Activated effector memory CD4-positive, alpha-beta T cell treated with anti-CD3 and anti-CD28 coated beads, Interleukin-2, amount 50 U/mL, for 16 hours (primary cell): Measurements from ENCODE around the gene EAF1.
"Not testable (repeated sequence)": the region's sequence is repeated elsewhere in the genome, so short reads cannot be mapped to it uniquely, and the experiment has no call there.

Experiments
- DNase-seq: peaks from one replicate; pipeline ENCODE4 v3.0.0-alpha.2; 2020

The EAF1 gene

GRCh38 chr3:15409239-15409638 is 18.2 kb upstream of the EAF1 start:
- no peak for DNase-seq

GRCh38 chr3:15409774-15410173 is 17.6 kb upstream of the EAF1 start:
- no peak for DNase-seq

GRCh38 chr3:15410966-15411365 is 16.4 kb upstream of the EAF1 start:
- DNase-seq: not testable (repeated sequence)

GRCh38 chr3:15420871-15421270 is 6.5 kb upstream of the EAF1 start:
- DNase-seq: no peak

- no peak for DNase-seq
Observed at GRCh38 chr3:15426579-15427118, 749 bp upstream of the EAF1 start.

- DNase-seq: no peak
Observed at GRCh38 chr3:15427981-15428380, 583 bp downstream of the EAF1 start.

- DNase-seq: peak; percentile 68
Observed at GRCh38 chr3:15428539-15428938, 1.1 kb downstream of the EAF1 start.

GRCh38 chr3:15429080-15429479 is 1.7 kb downstream of the EAF1 start:
- no peak for DNase-seq

- no peak for DNase-seq
Observed at GRCh38 chr3:15430624-15431023, 3.2 kb downstream of the EAF1 start.

- no peak for DNase-seq
Observed at GRCh38 chr3:15431256-15431837, 3.9 kb downstream of the EAF1 start.

- DNase-seq: no peak
Observed at GRCh38 chr3:15433531-15433930, 6.1 kb downstream of the EAF1 start.

GRCh38 chr3:15434756-15435155 is 7.4 kb downstream of the EAF1 start:
- DNase-seq: no peak

- no peak for DNase-seq
Observed at GRCh38 chr3:15436246-15436645, 8.8 kb downstream of the EAF1 start.

GRCh38 chr3:15438983-15439382 is 11.6 kb downstream of the EAF1 start:
- DNase-seq: no peak

GRCh38 chr3:15439476-15439875 is 12.1 kb downstream of the EAF1 start:
- DNase-seq: no peak

GRCh38 chr3:15440891-15441290 is 13.5 kb downstream of the EAF1 start:
- no peak for DNase-seq

- no peak for DNase-seq
Observed at GRCh38 chr3:15443826-15444524, 16.6 kb downstream of the EAF1 start.

GRCh38 chr3:15449489-15450224 is 22.3 kb downstream of the EAF1 start:
- no peak for DNase-seq

GRCh38 chr3:15450438-15451215 is 23.2 kb downstream of the EAF1 start:
- DNase-seq: no peak

GRCh38 chr3:15451216-15452113 is 24.1 kb downstream of the EAF1 start:
- no peak for DNase-seq

GRCh38 chr3:15452156-15452555 is 24.8 kb downstream of the EAF1 start:
- no peak for DNase-seq

- DNase-seq: no peak
Observed at GRCh38 chr3:15452961-15453360, 25.6 kb downstream of the EAF1 start.
